ACC112 (cell line): Measurements from ENCODE around the gene SAMD4B.

ENCODE experiments used
- H2AFZ ChIP-seq: fragments of 200-600 bp; sonication (generic); one replicate; pipeline ENCODE4 v1.6.0; 2017; ENCODE audit warnings: antibody characterized with exemption, low read length; ENCODE audit not compliant: unreplicated experiment
- H3K27ac ChIP-seq: fragments of 200-600 bp; sonication (generic); 2 replicates; pipeline ENCODE4 v1.5.1; 2014; ENCODE audit warnings: low read depth, mild to moderate bottlenecking, antibody characterized with exemption, low read length, moderate library complexity
- H3K27me3 ChIP-seq: fragments of 200-600 bp; sonication (generic); 2 replicates; pipeline ENCODE4 v1.6.1; 2014; ENCODE audit warnings: mild to moderate bottlenecking, antibody characterized with exemption, low read length, moderate library complexity, mixed read lengths; ENCODE audit not compliant: insufficient read depth
- H3K36me3 ChIP-seq: fragments of 200-600 bp; sonication (generic); 2 replicates; pipeline ENCODE4 v1.6.1; 2016; ENCODE audit warnings: mild to moderate bottlenecking, antibody characterized with exemption, low read length, moderate library complexity, mixed read lengths; ENCODE audit not compliant: insufficient read depth
- H3K4me1 ChIP-seq: fragments of 200-600 bp; sonication (generic); one replicate; pipeline ENCODE4 v1.6.1; 2016; ENCODE audit warnings: low read length, mixed read lengths; ENCODE audit not compliant: insufficient read depth, unreplicated experiment, control insufficient read depth
- H3K4me3 ChIP-seq: fragments of 200-600 bp; sonication (generic); 2 replicates; pipeline ENCODE4 v1.5.1; 2014; ENCODE audit warnings: mild to moderate bottlenecking, low read depth, low read length
- H3K79me2 ChIP-seq: fragments of 200-600 bp; sonication (generic); one replicate; pipeline ENCODE4 v1.6.0; 2016; ENCODE audit warnings: low read length; ENCODE audit not compliant: control insufficient read depth, unreplicated experiment, insufficient read depth

The SAMD4B gene

GRCh38 chr19:39412100-39412866 is 70.1 kb downstream of the SAMD4B start, which contains the start of gene PLEKHG2:
Gene PLEKHG2, plus strand, starts transcription at chr19:39412669. Its CDS starts 1,418 bp downstream, at chr19:39414087.
- Histone ChIP-seq H3K4me1 (peaks cover 22% of the 10 kb centered on the region), H2AFZ (peak within 1 kb of the TSS; percentile 53), H3K27me3 (no peaks in the 10 kb centered on the region), H3K27ac (peak within 1 kb of the TSS; percentile 98), H3K4me3 (peak within 1 kb of the TSS; percentile 86), H3K36me3 (peaks cover 17% of the 10 kb centered on the region; the same call in 1 of the 2 replicates), H3K79me2 (peaks cover 34% of the 10 kb centered on the region)

GRCh38 chr19:39412867-39413271 is 70.6 kb downstream of the SAMD4B start:
- H3K27ac ChIP-seq: peak overlapping the region; percentile 82
- H3K79me2 ChIP-seq: peaks cover 29% of the 10 kb centered on the region
- H2AFZ ChIP-seq: peak overlapping the region; percentile 53
- H3K4me1 ChIP-seq: peaks cover 22% of the 10 kb centered on the region
- peaks cover 11% of the 10 kb centered on the region; the same call in 1 of the 2 replicates for H3K36me3 ChIP-seq
- peak overlapping the region; percentile 86 for H3K4me3 ChIP-seq
- no peaks in the 10 kb centered on the region for H3K27me3 ChIP-seq

GRCh38 chr19:39413272-39413910 is 71.2 kb downstream of the SAMD4B start:
- no peak overlapping the region for H2AFZ ChIP-seq
- H3K36me3 ChIP-seq: peaks cover 5% of the 10 kb centered on the region; the same call in 1 of the 2 replicates
- H3K27ac ChIP-seq: peak overlapping the region; percentile 82
- peak overlapping the region; percentile 86 for H3K4me3 ChIP-seq
- H3K4me1 ChIP-seq: peaks cover 22% of the 10 kb centered on the region
- peaks cover 23% of the 10 kb centered on the region for H3K79me2 ChIP-seq
- H3K27me3 ChIP-seq: no peaks in the 10 kb centered on the region

- peaks cover 4% of the 10 kb centered on the region; the same call in 1 of the 2 replicates for H3K36me3 ChIP-seq
- no peaks in the 10 kb centered on the region for H3K27me3 ChIP-seq
- H3K27ac ChIP-seq: peak overlapping the region; percentile 82
- H3K4me3 ChIP-seq: peak overlapping the region; percentile 86
- peaks cover 17% of the 10 kb centered on the region for H3K79me2 ChIP-seq
- H3K4me1 ChIP-seq: peaks cover 22% of the 10 kb centered on the region
- no peak overlapping the region for H2AFZ ChIP-seq
Observed at GRCh38 chr19:39413911-39414608, 71.8 kb downstream of the SAMD4B start.

GRCh38 chr19:39415111-39416046 is 73.2 kb downstream of the SAMD4B start:
- Histone ChIP-seq H3K4me3 (peak overlapping the region; percentile 29; the same call in 1 of the 2 replicates), H3K27ac (no peak overlapping the region), H3K79me2 (peaks cover 17% of the 10 kb centered on the region), H2AFZ (no peak overlapping the region), H3K27me3 (no peaks in the 10 kb centered on the region), H3K36me3 (peaks cover 5% of the 10 kb centered on the region; the same call in 1 of the 2 replicates), H3K4me1 (peaks cover 19% of the 10 kb centered on the region)

- Histone ChIP-seq H3K79me2 (peaks cover 17% of the 10 kb centered on the region), H3K36me3 (peaks cover 5% of the 10 kb centered on the region; the same call in 1 of the 2 replicates), H3K4me3 (no peak overlapping the region), H2AFZ (no peak overlapping the region), H3K4me1 (peaks cover 9% of the 10 kb centered on the region), H3K27me3 (no peaks in the 10 kb centered on the region), H3K27ac (no peak overlapping the region)
Observed at GRCh38 chr19:39416152-39417120, 74.2 kb downstream of the SAMD4B start.

- no peak overlapping the region for H3K27ac ChIP-seq
- H2AFZ ChIP-seq: no peak overlapping the region
- H3K36me3 ChIP-seq: peaks cover 5% of the 10 kb centered on the region; the same call in 1 of the 2 replicates
- peaks cover 17% of the 10 kb centered on the region for H3K79me2 ChIP-seq
- no peak overlapping the region for H3K4me3 ChIP-seq
- H3K4me1 ChIP-seq: peaks cover 8% of the 10 kb centered on the region
- H3K27me3 ChIP-seq: no peaks in the 10 kb centered on the region
Observed at GRCh38 chr19:39417463-39418181, 75.4 kb downstream of the SAMD4B start.

- Histone ChIP-seq H3K79me2 (peaks cover 15% of the 10 kb centered on the region), H3K36me3 (peaks cover 5% of the 10 kb centered on the region; the same call in 1 of the 2 replicates), H3K4me3 (no peak overlapping the region), H3K4me1 (peaks cover 6% of the 10 kb centered on the region), H2AFZ (no peak overlapping the region), H3K27ac (no peak overlapping the region), H3K27me3 (no peaks in the 10 kb centered on the region)
Observed at GRCh38 chr19:39419003-39419402, 76.8 kb downstream of the SAMD4B start.
